NCI-H128 (cell line): ENCODE measurements around the gene HUNK.

ENCODE experiments used
- DNase-seq: peaks from one replicate; lab custom pipeline; 2025; ENCODE audit not compliant: unreplicated experiment; lab: John Stamatoyannopoulos, UW

HUNK gene

GRCh38 chr21:31948676-31949075, 75.9 kb downstream of the HUNK start:
- no peak for DNase-seq

- DNase-seq, result no peak
These were observed 80.0 kb downstream of the HUNK start for GRCh38 chr21:31952828-31953227.

GRCh38 chr21:31957631-31958030, 84.8 kb downstream of the HUNK start:
- no peak for DNase-seq

- DNase-seq, result no peak
These were observed 87.1 kb downstream of the HUNK start for GRCh38 chr21:31959881-31960280.

GRCh38 chr21:31961027-31961426, 88.2 kb downstream of the HUNK start:
- no peak for DNase-seq

- no peak for DNase-seq
These were observed 88.9 kb downstream of the HUNK start for GRCh38 chr21:31961704-31962103.

- no peak for DNase-seq
These were observed 91.9 kb downstream of the HUNK start for GRCh38 chr21:31964692-31965091.

GRCh38 chr21:31967334-31967733, 94.5 kb downstream of the HUNK start:
- no peak for DNase-seq

GRCh38 chr21:31972622-31973021, 99.8 kb downstream of the HUNK start:
- no peak for DNase-seq

GRCh38 chr21:31973402-31973944, 100.7 kb downstream of the HUNK start:
- DNase-seq, result no peak

- no peak for DNase-seq
These were observed 101.7 kb downstream of the HUNK start for GRCh38 chr21:31974454-31974985.

- DNase-seq, result no peak
These were observed 102.7 kb downstream of the HUNK start for GRCh38 chr21:31975491-31975890.

GRCh38 chr21:31977816-31978215, 105.0 kb downstream of the HUNK start:
- no peak for DNase-seq

- DNase-seq, result no peak
These were observed 110.3 kb downstream of the HUNK start for GRCh38 chr21:31983120-31983519.

- DNase-seq, result no peak
These were observed 110.7 kb downstream of the HUNK start for GRCh38 chr21:31983554-31983953.

GRCh38 chr21:31985398-31985797, 112.6 kb downstream of the HUNK start:
- DNase-seq, result no peak

- no peak for DNase-seq
These were observed 113.4 kb downstream of the HUNK start for GRCh38 chr21:31986035-31986856.

- no peak for DNase-seq
These were observed 114.9 kb downstream of the HUNK start for GRCh38 chr21:31987696-31988095.

- no peak for DNase-seq
These were observed 115.9 kb downstream of the HUNK start for GRCh38 chr21:31988492-31989290.

GRCh38 chr21:31991356-31992331, 118.8 kb downstream of the HUNK start:
- no peak for DNase-seq

GRCh38 chr21:31992391-31992790, 119.6 kb downstream of the HUNK start:
- no peak for DNase-seq
